ENCODE data around the gene ULK3.
"Not testable (repeated sequence)": the region's sequence is repeated elsewhere in the genome, so short reads cannot be mapped to it uniquely, and the experiment has no call there.

ULK3 gene, protein sequence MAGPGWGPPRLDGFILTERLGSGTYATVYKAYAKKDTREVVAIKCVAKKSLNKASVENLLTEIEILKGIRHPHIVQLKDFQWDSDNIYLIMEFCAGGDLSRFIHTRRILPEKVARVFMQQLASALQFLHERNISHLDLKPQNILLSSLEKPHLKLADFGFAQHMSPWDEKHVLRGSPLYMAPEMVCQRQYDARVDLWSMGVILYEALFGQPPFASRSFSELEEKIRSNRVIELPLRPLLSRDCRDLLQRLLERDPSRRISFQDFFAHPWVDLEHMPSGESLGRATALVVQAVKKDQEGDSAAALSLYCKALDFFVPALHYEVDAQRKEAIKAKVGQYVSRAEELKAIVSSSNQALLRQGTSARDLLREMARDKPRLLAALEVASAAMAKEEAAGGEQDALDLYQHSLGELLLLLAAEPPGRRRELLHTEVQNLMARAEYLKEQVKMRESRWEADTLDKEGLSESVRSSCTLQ

DNA sequence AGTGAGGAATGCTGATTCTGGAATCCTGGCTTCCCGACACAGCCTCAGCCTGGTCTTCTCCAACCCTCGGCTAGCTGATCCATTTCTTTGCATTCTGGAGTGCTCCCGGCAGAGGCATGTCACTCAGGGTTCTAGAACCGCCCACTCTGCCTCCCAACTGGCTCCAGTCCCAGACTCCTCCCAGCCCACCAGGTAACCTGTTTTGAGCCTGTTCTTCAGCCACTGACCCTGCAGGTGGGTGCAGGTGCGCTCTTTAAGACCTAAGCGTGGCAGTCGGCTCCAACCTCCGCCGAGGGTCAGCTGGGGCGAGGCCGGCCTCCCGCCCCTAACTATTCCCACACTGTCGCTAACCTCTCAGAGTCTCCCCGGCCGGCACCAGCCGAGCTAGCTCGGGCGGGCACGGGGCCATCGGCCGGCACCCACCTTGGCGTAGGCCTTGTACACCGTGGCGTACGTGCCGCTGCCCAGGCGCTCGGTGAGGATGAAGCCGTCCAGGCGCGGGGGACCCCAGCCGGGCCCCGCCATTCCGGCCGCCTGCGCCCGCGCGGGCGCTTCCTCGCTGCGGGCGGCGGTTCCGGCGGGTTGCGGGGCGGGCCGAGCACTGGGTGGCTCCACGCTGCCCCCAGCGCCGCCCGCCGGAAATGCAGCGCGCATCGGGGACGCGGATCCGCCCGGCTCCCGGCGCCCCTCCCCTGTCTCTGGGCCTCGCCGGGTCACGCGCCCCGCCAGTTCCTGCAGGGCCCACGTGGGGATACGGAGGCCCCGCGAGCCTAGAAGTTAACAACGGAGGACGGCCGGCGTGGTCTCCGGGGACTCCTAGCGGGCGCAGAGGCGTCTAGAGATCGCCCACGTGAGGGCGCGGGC, at the start of gene ULK3:
TSS of gene ULK3 (minus strand) at position 576 of the 864 bp plus-strand sequence. CDS start at position 525, 51 bp downstream.
- DNase-seq = peak; percentile 72

DNA sequence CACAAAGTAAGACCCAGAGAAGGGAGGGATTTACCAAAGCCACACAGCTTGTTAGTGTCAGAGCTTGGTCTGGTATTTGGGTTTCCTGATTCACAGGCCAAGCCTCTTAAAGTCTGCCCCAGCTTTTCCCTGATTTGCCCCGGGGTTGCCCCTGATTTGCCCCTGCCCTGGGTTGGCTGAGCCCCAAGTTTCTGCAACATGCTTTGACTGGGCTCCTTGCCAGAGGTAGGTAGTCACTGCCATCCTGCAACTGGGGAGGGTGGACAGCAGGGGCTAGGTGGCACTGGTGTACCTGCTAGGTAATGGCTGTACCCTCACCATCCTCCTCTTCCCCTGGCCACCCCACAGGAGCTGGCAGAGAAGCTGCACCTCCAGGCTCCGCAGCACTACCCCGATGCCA, 49.4 kb upstream of the ULK3 start:
- DNase-seq = no peak

DNA sequence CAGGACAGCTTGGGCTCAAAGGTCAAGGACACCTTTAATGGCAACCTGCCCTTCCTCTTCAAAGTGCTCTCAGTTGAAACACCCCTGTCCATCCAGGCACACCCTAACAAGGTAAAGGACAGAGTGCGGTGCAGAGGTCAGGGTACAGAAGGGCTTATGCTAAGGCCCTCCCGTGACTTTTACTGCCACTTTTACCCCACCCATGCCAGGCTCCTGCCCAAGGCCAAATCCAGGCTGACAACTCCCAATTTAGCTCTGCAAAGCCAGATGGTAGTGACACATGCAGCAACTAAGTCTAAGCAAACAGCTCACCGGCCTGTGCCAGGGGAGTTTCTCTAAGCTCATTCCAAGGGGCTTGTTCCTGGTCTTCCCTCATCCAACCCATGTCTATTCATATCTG, 48.5 kb upstream of the ULK3 start:
- DNase-seq = no peak

DNA sequence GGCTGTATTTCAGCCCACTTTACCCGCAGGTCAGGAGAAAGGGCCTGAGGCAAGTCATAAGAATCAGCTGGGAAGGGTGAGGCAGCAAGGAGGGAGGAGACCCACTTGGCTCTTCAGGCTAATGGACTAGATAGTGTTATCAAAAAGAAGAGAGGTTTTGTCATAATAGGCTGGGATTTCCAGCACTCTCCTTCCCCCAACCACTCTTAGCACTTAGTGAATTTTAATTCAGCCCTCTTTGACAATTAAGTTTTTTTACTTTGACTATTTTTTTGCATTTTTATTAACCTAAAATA, 47.7 kb upstream of the ULK3 start:
- DNase-seq = no peak

DNA sequence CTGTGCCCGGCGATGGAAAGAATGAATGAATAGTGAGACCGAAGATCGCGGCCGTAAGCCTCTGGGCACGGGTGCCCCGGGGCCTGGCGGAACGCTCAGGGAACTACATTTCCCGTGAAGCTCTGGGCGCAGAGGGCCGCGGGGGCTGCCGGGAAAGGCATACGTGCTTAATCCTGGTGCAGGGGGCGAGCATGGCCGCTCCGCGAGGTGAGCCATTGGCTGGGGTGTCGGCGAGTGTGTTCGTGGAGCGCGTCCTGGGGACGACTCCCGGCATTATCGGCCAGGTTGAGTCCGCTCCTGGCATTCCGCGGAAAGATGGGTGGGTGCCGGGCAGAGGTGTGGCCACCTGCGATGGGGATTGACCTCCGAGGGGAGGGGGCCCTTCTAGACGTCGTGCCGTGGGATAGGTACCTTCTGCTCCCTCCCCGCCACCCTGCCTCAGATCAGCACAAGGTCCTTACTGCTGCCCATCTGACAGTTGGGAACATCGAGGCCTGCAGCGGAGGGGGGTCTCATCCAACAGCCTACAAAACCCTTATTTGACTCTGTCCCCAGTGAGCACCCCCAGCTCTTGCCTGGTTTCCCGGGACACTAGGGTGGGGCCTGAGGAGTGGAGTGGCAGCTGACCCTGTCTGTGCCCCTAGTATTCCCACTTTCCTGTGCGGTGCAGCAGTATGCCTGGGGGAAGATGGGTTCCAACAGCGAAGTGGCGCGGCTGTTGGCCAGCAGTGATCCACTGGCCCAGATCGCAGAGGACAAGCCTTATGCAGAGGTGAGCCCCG, 47.1 kb upstream of the ULK3 start, which contains the start of gene MPI:
TSS of gene MPI (plus strand) at position 160 of the 782 bp plus-strand sequence. CDS start at position 192, 32 bp downstream.
- DNase-seq = peak; percentile 64

DNA sequence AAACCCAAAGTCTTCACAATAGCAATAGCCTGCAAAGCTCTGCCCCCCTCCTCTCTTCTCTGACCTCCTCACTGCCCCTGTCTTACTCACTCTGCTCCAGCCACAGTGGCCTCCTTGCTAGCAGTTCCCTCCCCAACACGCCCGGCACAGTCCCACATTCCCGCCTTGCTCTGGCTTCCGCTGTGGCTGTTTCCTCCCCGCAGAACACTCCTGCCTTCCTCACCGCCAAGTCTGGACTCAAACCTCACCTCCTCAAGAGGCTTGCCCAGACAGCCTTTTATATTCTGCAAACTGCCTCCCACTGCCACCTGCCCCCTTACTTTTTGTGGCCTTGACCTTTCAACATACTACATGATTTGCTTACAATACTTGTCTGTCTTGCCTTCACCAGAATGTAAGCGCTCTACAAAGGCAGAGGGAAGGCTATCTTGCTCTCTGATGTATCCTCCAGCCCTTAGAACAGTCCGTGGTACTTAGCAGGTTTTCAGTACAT, 46.5 kb upstream of the ULK3 start:
- DNase-seq = peak; percentile 7

DNA sequence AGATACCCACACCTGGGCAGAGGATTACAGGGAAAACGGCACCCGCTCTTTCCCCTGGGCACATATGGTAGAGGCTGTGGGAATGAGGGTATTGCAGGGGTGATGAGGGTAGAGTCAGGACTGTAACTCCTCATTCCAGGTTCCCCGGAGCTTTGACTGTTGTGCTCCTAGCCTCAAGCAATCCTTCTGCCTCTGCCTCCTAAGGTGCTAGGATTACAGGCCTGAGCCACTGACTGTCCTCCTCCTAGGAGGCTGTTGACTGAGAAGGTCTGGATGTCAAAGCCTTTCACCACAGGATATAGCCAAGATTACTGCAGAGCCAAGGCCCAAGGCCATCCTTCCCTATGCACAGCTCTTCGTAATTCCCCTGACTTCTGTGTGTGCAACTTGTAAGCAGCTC, 45.8 kb upstream of the ULK3 start:
- no peak for DNase-seq

DNA sequence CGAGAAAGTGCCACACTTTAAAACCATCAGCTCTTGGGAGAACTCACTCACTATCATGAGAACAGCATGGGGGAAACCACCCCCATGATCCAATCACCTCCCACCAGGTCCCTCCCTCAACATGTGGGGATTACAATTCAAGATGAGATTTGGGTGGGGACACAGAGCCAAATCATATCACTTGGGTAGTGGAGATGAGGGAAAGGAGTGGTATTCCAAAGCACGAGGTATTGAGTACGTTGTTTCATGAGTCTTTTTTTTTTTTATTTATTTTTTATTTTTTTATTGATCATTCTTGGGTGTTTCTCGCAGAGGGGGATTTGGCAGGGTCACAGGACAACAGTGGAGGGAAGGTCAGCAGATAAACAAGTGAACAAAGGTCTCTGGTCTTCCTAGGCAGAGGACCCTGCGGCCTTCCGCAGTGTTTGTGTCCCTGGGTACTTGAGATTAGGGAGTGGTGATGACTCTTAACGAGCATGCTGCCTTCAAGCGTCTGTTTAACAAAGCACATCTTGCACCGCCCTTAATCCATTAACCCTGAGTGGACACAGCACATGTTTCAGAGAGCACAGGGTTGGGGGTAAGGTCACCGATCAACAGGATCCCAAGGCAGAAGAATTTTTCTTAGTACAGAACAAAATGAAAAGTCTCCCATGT, 44.7 kb upstream of the ULK3 start:
- not testable (repeated sequence) for DNase-seq

DNA sequence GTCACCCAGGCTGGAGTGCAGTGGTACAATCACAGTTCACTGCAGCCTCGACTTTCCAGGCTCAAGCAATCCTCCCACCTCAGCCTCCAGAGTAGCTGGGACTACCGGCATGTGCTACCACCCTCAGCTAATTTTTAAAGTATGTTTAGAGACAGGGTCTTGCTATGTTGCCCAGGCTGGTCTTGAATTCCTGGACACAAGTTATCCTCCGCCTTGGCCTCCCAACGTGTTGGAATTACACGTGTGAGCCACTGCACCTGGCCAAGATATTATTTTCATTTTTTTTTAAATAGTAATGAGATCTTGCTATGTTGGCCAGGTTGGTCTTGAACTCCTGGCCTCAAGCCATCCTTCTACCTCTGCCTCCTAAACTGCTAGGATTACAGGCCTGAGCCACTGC, 42.5 kb upstream of the ULK3 start:
- DNase-seq = no peak

DNA sequence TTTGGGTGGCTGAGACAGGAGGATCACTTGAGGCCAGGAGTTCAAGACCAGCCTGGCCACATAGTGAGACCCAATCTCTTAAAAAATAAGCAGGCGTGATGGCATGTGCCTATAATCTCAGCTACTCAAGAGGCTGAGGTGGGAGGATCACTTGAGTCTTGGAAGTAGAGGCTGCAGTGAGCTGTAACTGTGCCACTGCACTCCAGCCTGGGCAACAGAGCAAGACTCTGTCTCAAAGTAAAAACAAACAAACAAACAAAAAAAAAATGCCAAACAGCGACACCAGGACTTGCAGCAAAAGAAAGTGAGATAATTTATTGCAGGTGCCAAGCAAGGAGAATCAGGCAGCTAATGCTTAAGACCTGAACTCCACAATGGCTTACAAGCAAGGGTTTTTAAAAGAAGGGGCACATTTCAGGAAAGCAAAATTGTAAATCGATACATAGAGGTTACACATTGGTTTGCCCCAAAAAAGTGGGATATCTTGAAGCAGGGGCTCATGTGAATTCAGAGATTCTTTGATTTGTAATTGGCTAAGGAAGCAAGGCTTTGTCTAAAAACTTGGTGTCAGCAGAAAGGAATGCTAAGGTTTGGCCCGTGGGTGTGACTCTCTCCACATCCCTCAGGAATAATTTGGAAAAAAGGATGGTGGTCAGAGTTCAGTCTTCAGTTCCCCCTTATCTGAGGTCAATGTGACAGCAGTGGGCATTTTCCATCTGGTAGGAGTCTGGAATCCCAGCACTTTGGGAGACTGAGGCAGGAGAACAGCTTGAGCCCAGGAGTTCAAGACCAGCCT, 41.7 kb upstream of the ULK3 start:
- no peak for DNase-seq

DNA sequence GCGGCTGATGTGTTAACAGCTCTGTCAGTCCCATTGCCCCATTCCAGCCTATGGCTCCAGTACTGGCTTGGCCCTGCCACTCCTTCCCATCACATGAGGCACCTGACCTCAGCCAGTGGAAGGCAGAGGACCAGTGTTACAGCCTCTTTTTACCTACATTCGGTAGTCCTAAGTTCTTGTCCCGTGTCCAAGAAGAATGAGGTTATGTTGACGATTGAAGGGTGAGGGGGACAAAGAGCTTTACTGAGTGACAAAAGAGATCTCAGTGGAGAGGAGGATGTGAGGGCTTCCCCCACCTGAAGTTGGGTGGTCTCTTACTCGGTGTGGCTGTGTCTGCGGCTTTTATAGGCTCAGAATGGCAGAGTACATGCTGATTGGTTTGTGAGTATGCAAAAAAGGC, 39.6 kb upstream of the ULK3 start:
- no peak for DNase-seq

DNA sequence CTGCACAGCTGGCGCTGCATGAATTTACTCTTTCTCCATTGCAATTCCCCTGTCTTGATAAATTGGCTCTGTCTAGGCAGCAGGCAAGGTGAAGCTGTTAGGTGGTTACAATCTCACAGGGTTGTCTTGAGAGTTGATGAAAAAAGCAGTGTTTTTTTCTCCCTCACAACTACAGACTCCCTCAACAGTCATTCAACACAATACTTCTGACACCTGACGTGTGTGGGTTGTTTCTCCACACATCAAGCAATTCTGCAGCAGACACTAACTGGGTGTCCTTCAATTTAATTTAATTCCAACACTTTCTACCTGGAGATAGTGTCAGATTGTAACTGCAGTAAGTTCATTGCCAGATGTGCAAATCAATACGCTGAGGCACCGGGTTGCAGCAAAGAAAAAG, 35.3 kb upstream of the ULK3 start:
- DNase-seq = no peak

DNA sequence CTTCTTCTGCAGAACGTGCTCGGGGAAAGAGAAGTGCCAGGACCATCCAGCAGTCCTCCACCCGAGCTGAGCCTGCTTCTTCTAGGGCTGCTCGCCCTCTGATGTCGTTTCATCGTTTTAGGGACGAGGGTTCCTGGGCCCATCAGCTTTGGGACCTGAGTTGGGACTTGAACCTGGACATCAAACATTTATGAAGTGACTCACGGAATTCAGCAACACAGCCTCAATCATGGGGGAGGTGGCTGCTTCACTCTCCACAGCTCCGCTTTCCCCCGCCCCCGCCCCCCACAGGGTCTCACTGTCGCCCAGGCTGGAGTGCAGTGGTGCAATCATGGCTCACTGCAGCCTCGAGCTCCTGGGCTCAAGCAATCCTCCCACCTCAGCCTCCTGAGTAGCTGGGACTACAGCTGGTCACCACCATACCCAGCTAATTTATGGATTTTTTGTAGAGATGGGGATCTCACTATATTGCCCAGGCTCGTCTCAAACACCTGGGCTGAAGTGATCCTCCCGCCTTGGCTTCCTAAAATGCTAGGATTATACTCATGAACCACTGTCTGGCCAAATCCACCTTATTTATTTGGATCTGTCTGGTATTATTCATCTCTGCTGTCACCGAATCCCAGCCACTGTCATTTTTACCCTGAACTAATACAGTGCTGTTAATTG, 30.9 kb upstream of the ULK3 start:
- no peak for DNase-seq

DNA sequence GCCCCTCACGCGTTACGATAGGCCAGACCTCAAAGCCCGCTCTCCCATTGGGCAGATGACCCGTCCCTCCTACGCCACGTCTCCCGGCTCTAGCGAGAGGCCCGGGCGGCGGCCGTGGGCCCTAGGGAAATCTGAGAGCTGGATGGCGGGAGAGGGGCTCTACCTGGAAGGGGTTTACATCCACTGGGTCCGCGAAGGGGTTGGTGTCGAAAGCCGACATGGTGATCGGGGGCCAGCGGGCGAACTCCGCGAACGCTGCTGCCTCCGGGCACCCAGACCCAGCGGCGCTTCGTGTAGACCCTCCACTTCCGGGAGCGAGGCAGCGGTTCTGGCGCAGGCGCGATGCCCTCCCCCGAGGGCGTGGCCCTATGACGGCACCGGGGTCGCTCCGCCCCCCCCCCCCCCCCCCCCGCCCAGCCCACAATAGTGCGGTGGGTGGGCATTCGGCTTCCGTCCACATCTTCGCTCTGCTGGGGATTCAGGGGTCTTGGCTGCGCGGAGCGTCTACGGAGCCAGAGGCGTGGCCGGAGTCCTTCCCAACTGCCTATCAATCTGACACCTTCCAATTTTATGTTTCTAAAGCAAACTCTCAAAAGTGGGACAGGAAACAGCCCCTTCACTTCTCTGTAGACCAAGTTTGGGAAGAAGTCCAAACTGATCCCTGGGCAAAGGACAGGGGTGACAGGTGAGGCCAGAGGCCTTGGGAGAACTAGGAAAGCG, 30.2 kb upstream of the ULK3 start, which contains the start of gene SCAMP2:
TSS of gene SCAMP2 (minus strand) at position 330 of the 720 bp plus-strand sequence. CDS start at position 220, 110 bp downstream.
- peak; percentile 81 for DNase-seq

DNA sequence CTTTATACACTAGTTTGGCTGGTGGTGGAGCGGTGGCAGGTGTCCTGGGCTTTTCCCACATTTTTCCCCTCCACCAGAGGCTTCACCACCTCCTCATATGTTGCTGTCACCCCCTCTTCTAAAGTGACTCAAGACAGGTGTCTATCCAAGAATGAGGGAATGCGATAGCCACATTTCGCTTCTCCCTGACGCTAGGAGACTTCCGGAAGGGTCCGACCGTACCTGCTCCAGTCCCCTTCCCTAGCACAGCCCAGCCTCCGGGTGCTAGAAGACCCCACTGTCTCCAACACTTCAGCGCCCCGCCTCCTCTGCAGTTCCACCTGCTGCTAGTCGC, 29.7 kb upstream of the ULK3 start:
- DNase-seq = no peak

DNA sequence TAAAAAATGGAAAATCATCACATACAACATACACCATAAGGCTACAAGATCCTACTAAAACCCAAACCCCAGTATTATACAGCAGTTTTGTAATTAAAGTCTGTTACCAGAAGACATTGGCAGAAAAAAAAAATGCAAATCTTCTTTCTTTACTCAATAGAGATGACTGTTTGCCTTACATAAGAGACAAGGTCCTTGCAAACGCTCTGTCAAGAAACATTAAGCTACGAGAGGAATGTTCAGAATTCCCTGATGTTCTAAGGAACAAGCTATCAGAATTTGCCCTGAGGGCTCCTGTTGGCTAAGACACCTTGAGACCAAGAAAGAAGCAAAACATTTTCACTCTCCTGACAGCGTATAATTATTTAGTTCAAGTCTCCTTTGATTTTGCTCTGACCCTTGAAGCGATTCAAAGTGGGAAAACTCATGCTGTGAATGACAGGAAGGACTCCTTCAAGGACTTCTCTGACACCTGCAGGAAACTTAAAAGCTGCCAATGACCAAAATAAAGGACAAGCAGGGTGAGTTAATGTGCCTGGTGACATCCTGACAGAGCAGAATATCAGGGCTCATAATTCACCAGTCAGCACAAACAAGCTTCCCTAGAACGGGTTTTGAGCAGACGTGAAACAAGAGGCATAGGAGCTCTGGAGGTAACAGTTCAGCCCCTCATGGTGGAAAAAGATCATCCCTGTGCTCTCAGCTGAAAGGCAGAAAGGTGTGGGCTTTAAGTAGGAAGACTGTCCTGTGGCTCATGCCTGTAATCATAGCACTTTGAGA, 27.7 kb upstream of the ULK3 start:
- no peak for DNase-seq

DNA sequence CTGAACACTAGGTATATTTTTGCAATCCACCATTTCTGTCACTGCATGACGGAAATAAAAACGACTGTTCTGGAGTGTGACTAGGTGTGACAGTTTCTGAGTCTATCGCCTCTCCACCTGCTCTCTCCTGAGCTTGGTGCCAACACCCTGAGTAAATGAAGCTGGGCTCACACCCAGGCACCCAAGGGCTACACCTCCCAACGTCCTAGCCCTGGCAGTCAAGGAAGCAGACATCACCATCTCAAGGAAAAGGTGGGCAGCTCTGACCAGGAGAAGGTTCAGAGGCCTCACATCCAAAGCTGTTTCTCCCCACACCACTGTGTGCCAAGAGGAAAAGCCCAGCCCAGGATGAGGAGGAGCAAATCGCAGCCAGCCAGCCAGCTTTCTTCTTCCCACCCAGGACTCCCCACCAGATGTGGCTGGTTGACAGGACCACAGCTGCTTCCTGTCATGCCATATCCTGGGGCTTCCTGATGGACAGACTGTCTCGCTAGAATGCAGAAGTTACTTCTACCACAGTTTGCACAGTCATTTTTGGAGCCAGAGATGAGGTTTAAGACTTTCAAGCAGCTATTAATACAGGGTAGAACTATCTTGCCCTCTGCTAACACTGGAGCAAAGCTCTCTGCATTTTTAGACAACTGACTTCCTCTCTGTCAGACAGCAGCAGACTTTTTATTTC, 26.9 kb upstream of the ULK3 start:
- DNase-seq = no peak

DNA sequence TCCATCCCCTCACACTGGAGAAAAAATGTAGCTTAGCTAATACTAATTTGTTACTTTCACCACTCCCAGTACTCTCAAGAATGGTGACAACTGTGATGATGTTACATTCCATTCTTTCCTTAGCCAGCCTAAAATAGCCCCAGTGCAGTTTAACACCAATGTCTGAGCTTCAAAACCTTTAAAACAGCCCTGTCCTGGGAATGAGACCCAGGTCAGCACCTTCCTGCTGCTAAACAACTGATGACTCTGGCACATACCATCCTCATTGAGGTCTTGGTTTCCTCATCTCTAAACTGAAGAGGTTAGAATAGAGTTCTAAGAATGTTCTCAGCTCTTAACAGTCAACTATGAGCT, 26.4 kb upstream of the ULK3 start:
- no peak for DNase-seq

DNA sequence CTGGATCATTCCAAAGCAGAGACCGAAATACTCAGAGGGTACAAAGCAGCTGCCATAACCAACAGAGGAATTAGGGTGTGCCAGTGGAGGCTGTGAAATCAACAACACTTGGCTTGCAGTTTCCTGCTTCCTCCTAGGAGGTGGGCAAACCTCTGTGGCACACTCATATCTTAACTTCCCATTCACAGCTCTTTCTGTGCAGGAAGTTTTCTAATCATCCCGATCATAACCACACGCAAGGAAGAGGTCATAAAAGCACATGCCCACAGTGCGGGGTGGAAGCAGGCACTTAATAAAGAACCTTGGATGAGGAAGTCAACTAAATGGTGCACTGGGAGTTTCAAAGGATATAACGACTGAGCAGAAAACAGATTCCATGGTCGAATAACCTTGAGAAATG, 25.1 kb upstream of the ULK3 start:
- DNase-seq = no peak
